Heart right ventricle (tissue), 16 donors: Measurements from ENCODE around the gene GMPR. TPM values are rescaled to one million over a fixed set of nuclear protein-coding genes. Genes with fewer than 3 reads are reported as not detected.

Experiments
- ATAC-seq, 8 donors: fragments of 200-7000 bp; cut with Tn5 transposase; one replicate each; pipeline ENCODE4 v1.9.1; 2020; ENCODE audit warnings: mild to moderate bottlenecking in 8 of 8, moderate library complexity in 8 of 8, moderate number of reproducible peaks in 1 of 8
- DNase-seq, 2 donors: peaks; one replicate each; pipeline ENCODE4 v3.0.0-alpha.2; 2020
- H3K27ac ChIP-seq, 10 donors: fragments of 200-600 bp; sonication (generic) in 2 of 10; one replicate each; pipeline versions ENCODE4 v1.5.0 to v1.8.0; 2020 to 2022; ENCODE audit warnings: mild to moderate bottlenecking in 3 of 10
- H3K27me3 ChIP-seq, 7 donors: fragments of 200-600 bp; one replicate each; pipeline ENCODE4 v1.8.0; 2021 to 2022; ENCODE audit warnings: mild to moderate bottlenecking in 2 of 7
- H3K36me3 ChIP-seq, 9 donors: fragments of 200-600 bp; sonication (generic) in 1 of 9; one replicate each; pipeline versions ENCODE4 v1.5.0 to v1.8.0; 2020 to 2022; ENCODE audit warnings: mild to moderate bottlenecking in 2 of 9
- H3K4me1 ChIP-seq, 9 donors: fragments of 200-600 bp; sonication (generic) in 1 of 9; one replicate each; pipeline versions ENCODE4 v1.5.0 to v1.8.0; 2020 to 2022; ENCODE audit warnings: mild to moderate bottlenecking in 4 of 9
- H3K4me3 ChIP-seq, 10 donors: fragments of 200-600 bp; sonication (generic) in 2 of 10; one replicate each; pipeline versions ENCODE4 v1.5.0 to v1.8.0; 2020 to 2022; ENCODE audit warnings: mild to moderate bottlenecking in 7 of 10, moderate library complexity in 2 of 10
- H3K9me3 ChIP-seq, 11 donors: fragments of 200-600 bp in 10 of 11; sonication (generic) in 2 of 11; one replicate each; pipeline versions ENCODE4 v1.5.0 to v1.8.0; 2013 to 2022; ENCODE audit warnings: mild to moderate bottlenecking in 2 of 11, control low read depth in 1 of 11, moderate library complexity in 1 of 11
- CTCF ChIP-seq, 9 donors: fragments of 200-600 bp; sonication (generic) in 2 of 9; IDR thresholded peaks; one replicate each; pipeline versions ENCODE4 v1.5.0 to v1.8.0; 2021 to 2022; ENCODE audit warnings: antibody characterized with exemption in 9 of 9, mild to moderate bottlenecking in 5 of 9, moderate library complexity in 1 of 9
- WGBS, 2 donors: extraction: QIAGEN DNeasy Blood & Tissue Kit; methylation state at CpG; one replicate each; pipeline ENCODE4 v1.1.7; 2013; ENCODE audit warnings: inconsistent platforms in 1 of 2; 5-methylcytosine and 5-hydroxymethylcytosine counted together
- intact Hi-C, 10 donors: fragments of 100-400 bp; cut with DNase I; formaldehyde crosslinking; loops; one replicate each; pipeline versions ENCODE4 v1.11.1 to v1.14.2; 2022
- polyA plus RNA-seq, 2 donors: library from polyadenylated mRNA; stranded (reverse); fragments of 200-250 nt; gene quantifications; one replicate each; pipeline ENCODE4 v1.2.3, GENCODE V29; 2013
- total RNA-seq, 10 donors: library from RNA; stranded (reverse); fragmentation: NEBNext Ultra II Directional in 3 of 10; extraction: Animal tissue kit (Norgen Biotek cat#: 25700) in 3 of 10; gene quantifications; one replicate each; pipeline versions ENCODE4 v1.2.1 to v1.2.4, GENCODE V29; 2021 to 2023
- donor health status: Arrhythmogenic right ventricular cardiomyopathy.
- donor health status: ischemic (EF 13 %, LVEDD 7.1; RV severe dilation, severe dysfunction).
- donor health status: healthy with polysubstance abuse.
- donor health status: DM: no; HTN: yes; CAD: no.
- donor health status: DM: no; HTN: no; CAD: no.
- donor health status: ischemic (EF 25% LVEDD 6.9; RV normal size, moderate dysfunction).
- donor health status: ischemic (EF 25% LVEDD 5.7; RV mildly dilated, moderate dysfunction).
- donor health status: healthy.
- donor health status: DM: yes; HTN: yes; CAD: no.
- donor health status: Ischemic cardiomyopathy.
- donor health status: ischemic (EF 35%, LVEDD 5.7; RV mildly dilated, moderate dysfunction).
- donor health status: nonischemic (EF 11% LVEDD 7.7; RV severe dilation, severe dysfunction).
- donor health status: DM: yes; HTN: yes; CAD: no.
- donor health status: PGD.
- donor health status: ischemic (EF 29% LVEDD 5.4; RV normal size, mild dysfunction).
- donor health status: nonischemic (EF 23%, LVEDD 6.1; RV moderate dilation, normal function).

The GMPR gene
- total and polyA plus RNA-seq, 12 donors, result 74.1 to 334 (median 104) TPM

GRCh38 chr6:16227048-16227562 is 11.3 kb upstream of the GMPR start:
- no peak for TF ChIP-seq CTCF (IDR thresholded peaks at IDR 0.05)
- H3K27me3 ChIP-seq, result peaks cover 0 to 18% (median 0%) of the 10 kb centered on the region in 7 donors
- 90 to 94% methylated on average over 28 to 32 of the region's 32 CpGs for WGBS, 2 donors
- no peaks in the 10 kb centered on the region for H3K36me3 ChIP-seq
- DNase-seq, result no peak
- H3K27ac ChIP-seq, result no peak overlapping the region
- intact Hi-C loops, result no loop called here
- H3K4me1 ChIP-seq, result peaks cover 0 to 20% (median 13%) of the 10 kb centered on the region in 9 donors
- peaks cover 0 to 3% (median 0%) of the 10 kb centered on the region in 11 donors for H3K9me3 ChIP-seq
- H3K4me3 ChIP-seq, result no peak overlapping the region
- no peak for ATAC-seq

- 78 to 85% methylated on average over 7 of the region's 7 CpGs for WGBS, 2 donors
- Histone ChIP-seq H3K4me3 (no peak overlapping the region), H3K27me3 (peaks cover 0 to 18% (median 0%) of the 10 kb centered on the region in 7 donors), H3K9me3 (peaks cover 0 to 3% (median 0%) of the 10 kb centered on the region in 11 donors), H3K36me3 (no peaks in the 10 kb centered on the region), H3K4me1 (peaks cover 0 to 20% (median 13%) of the 10 kb centered on the region in 9 donors), H3K27ac (no peak overlapping the region)
- no peak for DNase-seq
- intact Hi-C loops, result no loop called here
- no peak for TF ChIP-seq CTCF (IDR thresholded peaks at IDR 0.05)
- ATAC-seq, result no peak
Measured at GRCh38 chr6:16227605-16228004, 10.8 kb upstream of the GMPR start.

GRCh38 chr6:16228043-16228442 is 10.3 kb upstream of the GMPR start:
- intact Hi-C loops, result no loop called here
- no peak overlapping the region for H3K27ac ChIP-seq
- no peak for TF ChIP-seq CTCF (IDR thresholded peaks at IDR 0.05)
- 92 to 98% methylated on average over 5 of the region's 5 CpGs for WGBS, 2 donors
- H3K27me3 ChIP-seq, result peaks cover 0 to 18% (median 0%) of the 10 kb centered on the region in 7 donors
- H3K9me3 ChIP-seq, result peaks cover 0 to 3% (median 0%) of the 10 kb centered on the region in 11 donors
- H3K36me3 ChIP-seq, result no peaks in the 10 kb centered on the region
- peaks cover 0 to 20% (median 13%) of the 10 kb centered on the region in 9 donors for H3K4me1 ChIP-seq
- no peak overlapping the region for H3K4me3 ChIP-seq
- no peak for ATAC-seq
- DNase-seq, result no peak

GRCh38 chr6:16228709-16229665 is 9.4 kb upstream of the GMPR start:
- peak overlapping the region in 6 of 10 donors; percentile 6 to 28 (median 18) for H3K4me3 ChIP-seq
- H3K27me3 ChIP-seq, result peaks cover 0 to 18% (median 0%) of the 10 kb centered on the region in 7 donors
- TF ChIP-seq CTCF (IDR thresholded peaks at IDR 0.05), result peak in 5 of 9 donors; percentile 20 to 50 (median 48)
- DNase-seq (no peak), ATAC-seq (peak in 6 of 8 donors; percentile 46 to 75 (median 68))
- 46 to 52% methylated on average over 19 to 20 of the region's 20 CpGs for WGBS, 2 donors
- H3K4me1 ChIP-seq, result peaks cover 0 to 20% (median 13%) of the 10 kb centered on the region in 9 donors
- H3K36me3 ChIP-seq, result no peaks in the 10 kb centered on the region
- intact Hi-C loops, result no loop called here
- H3K27ac ChIP-seq, result no peak overlapping the region
- peaks cover 0 to 3% (median 0%) of the 10 kb centered on the region in 11 donors for H3K9me3 ChIP-seq
